HG02642 (cell line): ENCODE measurements around the gene MAMLD1.

Source experiments
- ATAC-seq: cut with Tn5 transposase; IDR thresholded peaks from one replicate; pipeline ENCODE4 v1.9.1; 2021; ENCODE audit warnings: mild to moderate bottlenecking; ENCODE audit not compliant: unreplicated experiment, poor library complexity

Gene MAMLD1

GRCh38 chrX:150548251-150548650, 185.1 kb downstream of the MAMLD1 start:
- no peak for ATAC-seq

GRCh38 chrX:150548684-150549083, 185.6 kb downstream of the MAMLD1 start:
- no peak for ATAC-seq

GRCh38 chrX:150551963-150552362, 188.8 kb downstream of the MAMLD1 start:
- ATAC-seq: no peak

GRCh38 chrX:150558424-150558823, 195.3 kb downstream of the MAMLD1 start:
- no peak for ATAC-seq
